Tibial artery (tissue), 4 donors: ENCODE data around the gene CSF1R.

ENCODE experiments used
- DNase-seq, 2 donors: peaks; one replicate each; pipeline ENCODE4 v3.0.0-alpha.2; 2019
- H3K27ac ChIP-seq, 2 donors: fragments of 200-600 bp; sonication (generic) in 1 of 2; 1 replicate in 1 of 2; 2 replicates in 1 of 2; pipeline ENCODE4 v1.5.1; 2018 to 2019; ENCODE audit warnings: mild to moderate bottlenecking in 1 of 2
- H3K27me3 ChIP-seq, 2 donors: fragments of 200-600 bp; sonication (generic) in 1 of 2; one replicate each; pipeline versions ENCODE4 v1.5.1 to v1.6.0; 2016 to 2019
- H3K36me3 ChIP-seq, 3 donors: fragments of 200-600 bp; sonication (generic) in 2 of 3; one replicate each; pipeline ENCODE4 v1.5.1; 2016 to 2019; ENCODE audit warnings: mild to moderate bottlenecking in 2 of 3
- H3K4me1 ChIP-seq, 4 donors: fragments of 200-600 bp; sonication (generic) in 2 of 4; 1 replicate in 3 of 4; 2 replicates in 1 of 4; pipeline ENCODE4 v1.5.1; 2016 to 2019
- H3K4me3 ChIP-seq, 2 donors: fragments of 200-600 bp; sonication (generic) in 1 of 2; 1 replicate in 1 of 2; 2 replicates in 1 of 2; pipeline ENCODE4 v1.5.1; 2018 to 2019; ENCODE audit warnings: mild to moderate bottlenecking in 2 of 2
- H3K9me3 ChIP-seq, 3 donors: fragments of 200-600 bp; sonication (generic) in 1 of 3; one replicate each; pipeline ENCODE4 v1.5.1; 2016 to 2019
- CTCF ChIP-seq, 2 experiments: fragments of 200-600 bp in 1 of 2; fragments of 450-650 bp in 1 of 2; IDR thresholded peaks; one replicate each; pipeline ENCODE4 v1.5.1; 2017 to 2019; ENCODE audit warnings: antibody characterized with exemption in 2 of 2, mild to moderate bottlenecking in 1 of 2, moderate library complexity in 1 of 2
- intact Hi-C: fragments of 100-400 bp; cut with DNase I; formaldehyde crosslinking; loops from one replicate; pipeline ENCODE4 v1.15.0; 2023; ENCODE audit warnings: low total_unique reads

The CSF1R gene

DNA sequence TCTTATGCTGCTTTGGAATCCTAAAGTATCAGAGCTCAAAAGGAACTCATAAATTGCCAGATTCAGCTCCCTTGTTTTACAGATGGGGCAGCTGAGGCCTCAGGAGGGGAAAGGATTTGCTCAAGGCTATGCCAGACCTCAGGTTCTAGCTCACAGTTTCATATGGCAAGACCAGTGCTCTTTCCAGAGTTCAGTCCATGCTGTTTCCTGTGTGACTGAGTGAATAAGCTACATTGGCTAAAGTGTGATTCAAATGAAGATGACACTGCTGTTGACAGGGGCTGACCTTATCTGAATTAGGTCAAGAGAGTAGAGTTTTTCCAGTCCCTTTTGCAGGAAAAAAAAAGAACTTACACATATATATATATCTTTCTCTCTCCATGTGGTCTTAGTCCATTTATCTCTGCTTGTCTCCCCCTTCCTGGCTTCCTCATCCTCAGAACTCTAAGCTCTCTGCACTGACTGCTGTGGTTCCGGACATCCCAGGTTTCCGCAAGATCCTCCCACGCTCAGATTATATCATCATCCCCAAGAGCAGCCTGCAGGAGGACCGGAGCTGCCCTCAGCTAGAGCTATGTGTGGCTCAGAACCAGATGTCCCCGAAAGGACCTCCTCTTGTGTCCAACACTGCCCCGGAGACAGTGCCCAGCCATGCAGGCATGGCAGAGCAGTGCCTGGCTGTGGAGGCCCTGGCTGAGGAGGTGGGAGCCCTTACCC lies 76.5 kb downstream of the CSF1R start:
- intact Hi-C loops, result no loop called here
- H3K27ac ChIP-seq, result no peak overlapping the region
- no peaks in the 10 kb centered on the region for H3K27me3 ChIP-seq
- no peaks in the 10 kb centered on the region for H3K9me3 ChIP-seq
- TF ChIP-seq CTCF (IDR thresholded peaks at IDR 0.05), result no peak
- H3K36me3 ChIP-seq, result peaks cover 54 to 94% (median 83%) of the 10 kb centered on the region in 3 donors
- DNase-seq, result no peak
- no peak overlapping the region for H3K4me3 ChIP-seq
- H3K4me1 ChIP-seq, result no peaks in the 10 kb centered on the region

- DNase-seq, result no peak
- Histone ChIP-seq H3K27me3 (no peaks in the 10 kb centered on the region), H3K4me1 (peaks cover 0 to 13% (median 9%) of the 10 kb centered on the region in 4 donors), H3K4me3 (no peak overlapping the region), H3K36me3 (peaks cover 27 to 69% (median 66%) of the 10 kb centered on the region in 3 donors), H3K9me3 (no peaks in the 10 kb centered on the region), H3K27ac (no peak overlapping the region)
- TF ChIP-seq CTCF (IDR thresholded peaks at IDR 0.05), result no peak
- intact Hi-C loops, result no loop called here
Measured at GRCh38 chr5:150007050-150007449, 79.3 kb downstream of the CSF1R start.

GRCh38 chr5:150006318-150006717 lies 80.0 kb downstream of the CSF1R start:
- H3K9me3 ChIP-seq, result no peaks in the 10 kb centered on the region
- H3K27ac ChIP-seq, result no peak overlapping the region
- no peak for DNase-seq
- no peaks in the 10 kb centered on the region for H3K27me3 ChIP-seq
- TF ChIP-seq CTCF (IDR thresholded peaks at IDR 0.05), result no peak
- H3K4me3 ChIP-seq, result no peak overlapping the region
- H3K36me3 ChIP-seq, result peaks cover 25 to 62% (median 59%) of the 10 kb centered on the region in 3 donors
- peaks cover 0 to 20% (median 17%) of the 10 kb centered on the region in 4 donors for H3K4me1 ChIP-seq
- intact Hi-C loops, result no loop called here
